NB4 (cell line): Measurements from ENCODE around the gene NEMP1.

Source experiments
- POLR2A ChIP-seq: IDR thresholded peaks from 2 replicates; pipeline ENCODE4 v1.6.1; 2011; ENCODE audit warnings: mild to moderate bottlenecking; ENCODE audit not compliant: insufficient read length; ENCODE audit errors: extremely low read depth
- TF ChIP-seq, protein P1 (sequence below): IDR thresholded peaks from one replicate; pipeline ENCODE4 v1.5.1; 2012; ENCODE audit warnings: low read depth, low read length
- TF ChIP-seq, protein P2 (sequence below): IDR thresholded peaks from 2 replicates; pipeline ENCODE4 v1.6.1; 2011; ENCODE audit warnings: low read depth, low read length

DNA sequence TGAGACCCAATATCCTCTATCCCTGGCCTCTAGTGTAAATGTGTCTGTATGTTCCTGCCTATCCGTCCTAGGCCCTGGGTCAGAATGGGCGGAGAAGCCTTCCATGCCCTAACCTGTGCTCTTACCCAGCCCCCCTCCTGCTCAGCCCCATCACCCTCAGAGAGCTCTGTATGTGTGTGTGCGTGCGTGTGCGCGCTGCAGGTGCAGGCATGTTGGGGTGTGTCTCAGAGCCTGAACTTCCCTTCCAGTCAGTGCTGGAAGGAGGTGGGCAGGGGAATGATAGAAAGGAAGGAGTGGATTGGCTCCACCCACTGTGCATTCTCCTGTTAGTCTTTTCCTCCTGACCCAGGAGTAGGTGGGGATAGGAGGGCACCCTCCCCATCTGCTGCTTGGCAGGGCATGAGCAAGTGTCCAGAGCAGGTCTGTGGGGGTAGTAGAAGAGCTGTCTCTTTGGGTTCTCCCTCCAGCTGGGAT lies 17.5 kb upstream of the NEMP1 start:
- TF ChIP-seq, protein P1, sequence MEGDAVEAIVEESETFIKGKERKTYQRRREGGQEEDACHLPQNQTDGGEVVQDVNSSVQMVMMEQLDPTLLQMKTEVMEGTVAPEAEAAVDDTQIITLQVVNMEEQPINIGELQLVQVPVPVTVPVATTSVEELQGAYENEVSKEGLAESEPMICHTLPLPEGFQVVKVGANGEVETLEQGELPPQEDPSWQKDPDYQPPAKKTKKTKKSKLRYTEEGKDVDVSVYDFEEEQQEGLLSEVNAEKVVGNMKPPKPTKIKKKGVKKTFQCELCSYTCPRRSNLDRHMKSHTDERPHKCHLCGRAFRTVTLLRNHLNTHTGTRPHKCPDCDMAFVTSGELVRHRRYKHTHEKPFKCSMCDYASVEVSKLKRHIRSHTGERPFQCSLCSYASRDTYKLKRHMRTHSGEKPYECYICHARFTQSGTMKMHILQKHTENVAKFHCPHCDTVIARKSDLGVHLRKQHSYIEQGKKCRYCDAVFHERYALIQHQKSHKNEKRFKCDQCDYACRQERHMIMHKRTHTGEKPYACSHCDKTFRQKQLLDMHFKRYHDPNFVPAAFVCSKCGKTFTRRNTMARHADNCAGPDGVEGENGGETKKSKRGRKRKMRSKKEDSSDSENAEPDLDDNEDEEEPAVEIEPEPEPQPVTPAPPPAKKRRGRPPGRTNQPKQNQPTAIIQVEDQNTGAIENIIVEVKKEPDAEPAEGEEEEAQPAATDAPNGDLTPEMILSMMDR: no peak
- TF ChIP-seq POLR2A: no peak
- TF ChIP-seq, protein P2, sequence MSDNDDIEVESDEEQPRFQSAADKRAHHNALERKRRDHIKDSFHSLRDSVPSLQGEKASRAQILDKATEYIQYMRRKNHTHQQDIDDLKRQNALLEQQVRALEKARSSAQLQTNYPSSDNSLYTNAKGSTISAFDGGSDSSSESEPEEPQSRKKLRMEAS: no peak
